NB4 (cell line): ENCODE data around the gene TMEM114.

Experiments
- DNase-seq: peaks from one replicate; pipeline ENCODE4 v3.0.0; 2010; ENCODE audit warnings: low read depth
- H3K4me3 ChIP-seq: one replicate; pipeline ENCODE4 v1.5.1; 2011; ENCODE audit warnings: mild to moderate bottlenecking, low read depth, low read length, moderate library complexity
- CTCF ChIP-seq: IDR thresholded peaks from one replicate; pipeline ENCODE4 v1.5.1; 2012; ENCODE audit warnings: low read depth, low read length
- MAX ChIP-seq: IDR thresholded peaks from 2 replicates; pipeline ENCODE4 v1.6.1; 2011; ENCODE audit warnings: low read depth, low read length
- MYC ChIP-seq: IDR thresholded peaks from 2 replicates; pipeline ENCODE4 v1.6.1; 2011; ENCODE audit warnings: low read depth, low read length
- POLR2A ChIP-seq: IDR thresholded peaks from 2 replicates; pipeline ENCODE4 v1.6.1; 2011; ENCODE audit warnings: mild to moderate bottlenecking; ENCODE audit not compliant: insufficient read length; ENCODE audit errors: extremely low read depth

The TMEM114 gene

GRCh38 chr16:8600144-8600775 lies 9.9 kb upstream of the TMEM114 start:
- no peak for DNase-seq
- H3K4me3 ChIP-seq, result no peak overlapping the region
- TF ChIP-seq MYC, result no peak
- TF ChIP-seq MAX, result no peak
- no peak for TF ChIP-seq POLR2A
- TF ChIP-seq CTCF, result no peak

- no peak for DNase-seq
- no peak overlapping the region for H3K4me3 ChIP-seq
- TF ChIP-seq MAX, result no peak
These were observed 6.3 kb upstream of the TMEM114 start for GRCh38 chr16:8596581-8596980.

- no peak for DNase-seq
- no peak overlapping the region for H3K4me3 ChIP-seq
- TF ChIP-seq MAX, result no peak
- TF ChIP-seq MYC, result no peak
- TF ChIP-seq CTCF, result no peak
- TF ChIP-seq POLR2A, result no peak
These were observed 5.5 kb upstream of the TMEM114 start for GRCh38 chr16:8595783-8596182.

- DNase-seq, result no peak
- no peak for TF ChIP-seq CTCF
- TF ChIP-seq MAX, result no peak
- TF ChIP-seq POLR2A, result no peak
- TF ChIP-seq MYC, result no peak
- no peak overlapping the region for H3K4me3 ChIP-seq
These were observed 3.9 kb upstream of the TMEM114 start for GRCh38 chr16:8594149-8594666.

GRCh38 chr16:8591451-8591850 lies 1.1 kb upstream of the TMEM114 start:
- no peak overlapping the region for H3K4me3 ChIP-seq
- TF ChIP-seq POLR2A (no peak), MYC (no peak), MAX (no peak), CTCF (no peak)
- DNase-seq, result no peak

- H3K4me3 ChIP-seq, result no peak overlapping the region
- TF ChIP-seq MYC (no peak), MAX (no peak), CTCF (no peak), POLR2A (no peak)
These were observed 500 bp upstream of the TMEM114 start for GRCh38 chr16:8590811-8591210.

More at GRCh38 chr16:8590811-8591210, 500 bp upstream of the TMEM114 start:
- no peak for DNase-seq
